ENCODE data around the gene ADGRG1. TPM values are rescaled to one million over a fixed set of nuclear protein-coding genes. Genes with fewer than 3 reads are reported as not detected.

The ADGRG1 gene
- total RNA-seq, 1 experiment from 2014 or later: 2.0 TPM

DNA sequence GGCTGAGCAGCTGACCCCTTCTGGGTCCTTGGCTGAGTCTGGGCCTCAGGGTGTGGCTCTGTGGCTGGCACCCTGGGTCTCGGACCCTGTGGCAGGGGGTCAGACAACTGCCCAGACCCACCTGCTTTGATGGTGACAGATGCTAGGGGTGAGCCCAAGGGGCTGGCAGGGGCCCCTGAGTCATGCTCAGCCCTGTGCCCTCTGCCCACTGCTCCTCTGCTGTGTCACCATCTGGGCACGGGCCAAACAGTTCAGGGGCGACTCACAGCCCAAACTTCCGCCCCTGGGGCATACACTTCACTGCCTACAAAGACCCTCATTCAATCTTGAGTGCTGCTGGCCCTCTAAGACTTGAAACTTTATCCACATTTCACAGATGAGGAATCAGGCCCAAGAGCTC, 5.7 kb downstream of the ADGRG1 start:
- H3K27me3 Mint-ChIP-seq (ENCODE audit: low read depth): peaks cover 4% of the 10 kb centered on the region
- ChIA-PET CTCF (interaction anchor here (1.2 to 3.3 kb wide), 4 partner anchors 14 to 58 kb away, joined by 3 to 11 read pairs (median 4); no protein-coding TSS in a partner anchor), POLR2A (no interaction called here)
- DNase-seq (ENCODE audit: low spot score): no peak
- no peak for ATAC-seq
- peaks cover 3% of the 10 kb centered on the region for H3K4me1 Mint-ChIP-seq
- no peak overlapping the region for H3K27ac Mint-ChIP-seq
- no peaks in the 10 kb centered on the region for H3K9me3 Mint-ChIP-seq
- H3K4me3 Mint-ChIP-seq: no peak overlapping the region
- no peaks in the 10 kb centered on the region for H3K36me3 Mint-ChIP-seq
- TF ChIP-seq CREM (CRISPR knock-in tag; IDR thresholded peaks at IDR 0.05): no peak
- TF ChIP-seq ETV6 (CRISPR knock-in tag; IDR thresholded peaks at IDR 0.05): no peak
- no peak for TF ChIP-seq FOXK1 (CRISPR knock-in tag; IDR thresholded peaks at IDR 0.05)
- no peak for TF ChIP-seq RORB (CRISPR knock-in tag; IDR thresholded peaks at IDR 0.05)
- TF ChIP-seq E2F4 (CRISPR knock-in tag; IDR thresholded peaks at IDR 0.05; ENCODE audit: borderline replicate concordance, low read depth): no peak
- TF ChIP-seq, protein P1, sequence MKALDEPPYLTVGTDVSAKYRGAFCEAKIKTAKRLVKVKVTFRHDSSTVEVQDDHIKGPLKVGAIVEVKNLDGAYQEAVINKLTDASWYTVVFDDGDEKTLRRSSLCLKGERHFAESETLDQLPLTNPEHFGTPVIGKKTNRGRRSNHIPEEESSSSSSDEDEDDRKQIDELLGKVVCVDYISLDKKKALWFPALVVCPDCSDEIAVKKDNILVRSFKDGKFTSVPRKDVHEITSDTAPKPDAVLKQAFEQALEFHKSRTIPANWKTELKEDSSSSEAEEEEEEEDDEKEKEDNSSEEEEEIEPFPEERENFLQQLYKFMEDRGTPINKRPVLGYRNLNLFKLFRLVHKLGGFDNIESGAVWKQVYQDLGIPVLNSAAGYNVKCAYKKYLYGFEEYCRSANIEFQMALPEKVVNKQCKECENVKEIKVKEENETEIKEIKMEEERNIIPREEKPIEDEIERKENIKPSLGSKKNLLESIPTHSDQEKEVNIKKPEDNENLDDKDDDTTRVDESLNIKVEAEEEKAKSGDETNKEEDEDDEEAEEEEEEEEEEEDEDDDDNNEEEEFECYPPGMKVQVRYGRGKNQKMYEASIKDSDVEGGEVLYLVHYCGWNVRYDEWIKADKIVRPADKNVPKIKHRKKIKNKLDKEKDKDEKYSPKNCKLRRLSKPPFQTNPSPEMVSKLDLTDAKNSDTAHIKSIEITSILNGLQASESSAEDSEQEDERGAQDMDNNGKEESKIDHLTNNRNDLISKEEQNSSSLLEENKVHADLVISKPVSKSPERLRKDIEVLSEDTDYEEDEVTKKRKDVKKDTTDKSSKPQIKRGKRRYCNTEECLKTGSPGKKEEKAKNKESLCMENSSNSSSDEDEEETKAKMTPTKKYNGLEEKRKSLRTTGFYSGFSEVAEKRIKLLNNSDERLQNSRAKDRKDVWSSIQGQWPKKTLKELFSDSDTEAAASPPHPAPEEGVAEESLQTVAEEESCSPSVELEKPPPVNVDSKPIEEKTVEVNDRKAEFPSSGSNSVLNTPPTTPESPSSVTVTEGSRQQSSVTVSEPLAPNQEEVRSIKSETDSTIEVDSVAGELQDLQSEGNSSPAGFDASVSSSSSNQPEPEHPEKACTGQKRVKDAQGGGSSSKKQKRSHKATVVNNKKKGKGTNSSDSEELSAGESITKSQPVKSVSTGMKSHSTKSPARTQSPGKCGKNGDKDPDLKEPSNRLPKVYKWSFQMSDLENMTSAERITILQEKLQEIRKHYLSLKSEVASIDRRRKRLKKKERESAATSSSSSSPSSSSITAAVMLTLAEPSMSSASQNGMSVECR (CRISPR knock-in tag; IDR thresholded peaks at IDR 0.05; ENCODE audit: borderline replicate concordance): no peak
- TF ChIP-seq FOXP1 (CRISPR knock-in tag; IDR thresholded peaks at IDR 0.05; ENCODE audit: borderline replicate concordance): no peak
- TF ChIP-seq, protein P2, sequence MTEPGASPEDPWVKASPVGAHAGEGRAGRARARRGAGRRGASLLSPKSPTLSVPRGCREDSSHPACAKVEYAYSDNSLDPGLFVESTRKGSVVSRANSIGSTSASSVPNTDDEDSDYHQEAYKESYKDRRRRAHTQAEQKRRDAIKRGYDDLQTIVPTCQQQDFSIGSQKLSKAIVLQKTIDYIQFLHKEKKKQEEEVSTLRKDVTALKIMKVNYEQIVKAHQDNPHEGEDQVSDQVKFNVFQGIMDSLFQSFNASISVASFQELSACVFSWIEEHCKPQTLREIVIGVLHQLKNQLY (CRISPR knock-in tag; IDR thresholded peaks at IDR 0.05): no peak
- TF ChIP-seq OVOL2 (CRISPR knock-in tag; IDR thresholded peaks at IDR 0.05; ENCODE audit: borderline replicate concordance): no peak
- no peak for TF ChIP-seq GRHL2 (CRISPR knock-in tag; IDR thresholded peaks at IDR 0.05; ENCODE audit: insufficient replicate concordance, severe bottlenecking)
- TF ChIP-seq, protein P3, sequence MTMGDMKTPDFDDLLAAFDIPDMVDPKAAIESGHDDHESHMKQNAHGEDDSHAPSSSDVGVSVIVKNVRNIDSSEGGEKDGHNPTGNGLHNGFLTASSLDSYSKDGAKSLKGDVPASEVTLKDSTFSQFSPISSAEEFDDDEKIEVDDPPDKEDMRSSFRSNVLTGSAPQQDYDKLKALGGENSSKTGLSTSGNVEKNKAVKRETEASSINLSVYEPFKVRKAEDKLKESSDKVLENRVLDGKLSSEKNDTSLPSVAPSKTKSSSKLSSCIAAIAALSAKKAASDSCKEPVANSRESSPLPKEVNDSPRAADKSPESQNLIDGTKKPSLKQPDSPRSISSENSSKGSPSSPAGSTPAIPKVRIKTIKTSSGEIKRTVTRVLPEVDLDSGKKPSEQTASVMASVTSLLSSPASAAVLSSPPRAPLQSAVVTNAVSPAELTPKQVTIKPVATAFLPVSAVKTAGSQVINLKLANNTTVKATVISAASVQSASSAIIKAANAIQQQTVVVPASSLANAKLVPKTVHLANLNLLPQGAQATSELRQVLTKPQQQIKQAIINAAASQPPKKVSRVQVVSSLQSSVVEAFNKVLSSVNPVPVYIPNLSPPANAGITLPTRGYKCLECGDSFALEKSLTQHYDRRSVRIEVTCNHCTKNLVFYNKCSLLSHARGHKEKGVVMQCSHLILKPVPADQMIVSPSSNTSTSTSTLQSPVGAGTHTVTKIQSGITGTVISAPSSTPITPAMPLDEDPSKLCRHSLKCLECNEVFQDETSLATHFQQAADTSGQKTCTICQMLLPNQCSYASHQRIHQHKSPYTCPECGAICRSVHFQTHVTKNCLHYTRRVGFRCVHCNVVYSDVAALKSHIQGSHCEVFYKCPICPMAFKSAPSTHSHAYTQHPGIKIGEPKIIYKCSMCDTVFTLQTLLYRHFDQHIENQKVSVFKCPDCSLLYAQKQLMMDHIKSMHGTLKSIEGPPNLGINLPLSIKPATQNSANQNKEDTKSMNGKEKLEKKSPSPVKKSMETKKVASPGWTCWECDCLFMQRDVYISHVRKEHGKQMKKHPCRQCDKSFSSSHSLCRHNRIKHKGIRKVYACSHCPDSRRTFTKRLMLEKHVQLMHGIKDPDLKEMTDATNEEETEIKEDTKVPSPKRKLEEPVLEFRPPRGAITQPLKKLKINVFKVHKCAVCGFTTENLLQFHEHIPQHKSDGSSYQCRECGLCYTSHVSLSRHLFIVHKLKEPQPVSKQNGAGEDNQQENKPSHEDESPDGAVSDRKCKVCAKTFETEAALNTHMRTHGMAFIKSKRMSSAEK (CRISPR knock-in tag; IDR thresholded peaks at IDR 0.05; ENCODE audit: borderline replicate concordance): no peak
- no peak for TF ChIP-seq E2F1 (CRISPR knock-in tag; IDR thresholded peaks at IDR 0.05)
- no peak for TF ChIP-seq SP1 (CRISPR knock-in tag; conservative IDR thresholded peaks at IDR 0.05)
- TF ChIP-seq, protein P4, sequence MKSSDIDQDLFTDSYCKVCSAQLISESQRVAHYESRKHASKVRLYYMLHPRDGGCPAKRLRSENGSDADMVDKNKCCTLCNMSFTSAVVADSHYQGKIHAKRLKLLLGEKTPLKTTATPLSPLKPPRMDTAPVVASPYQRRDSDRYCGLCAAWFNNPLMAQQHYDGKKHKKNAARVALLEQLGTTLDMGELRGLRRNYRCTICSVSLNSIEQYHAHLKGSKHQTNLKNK (CRISPR knock-in tag; IDR thresholded peaks at IDR 0.05): no peak
- TF ChIP-seq ZNF232 (CRISPR knock-in tag; IDR thresholded peaks at IDR 0.05): no peak
- TF ChIP-seq TEAD1 (CRISPR knock-in tag; IDR thresholded peaks at IDR 0.05): no peak
- TF ChIP-seq, protein P5, sequence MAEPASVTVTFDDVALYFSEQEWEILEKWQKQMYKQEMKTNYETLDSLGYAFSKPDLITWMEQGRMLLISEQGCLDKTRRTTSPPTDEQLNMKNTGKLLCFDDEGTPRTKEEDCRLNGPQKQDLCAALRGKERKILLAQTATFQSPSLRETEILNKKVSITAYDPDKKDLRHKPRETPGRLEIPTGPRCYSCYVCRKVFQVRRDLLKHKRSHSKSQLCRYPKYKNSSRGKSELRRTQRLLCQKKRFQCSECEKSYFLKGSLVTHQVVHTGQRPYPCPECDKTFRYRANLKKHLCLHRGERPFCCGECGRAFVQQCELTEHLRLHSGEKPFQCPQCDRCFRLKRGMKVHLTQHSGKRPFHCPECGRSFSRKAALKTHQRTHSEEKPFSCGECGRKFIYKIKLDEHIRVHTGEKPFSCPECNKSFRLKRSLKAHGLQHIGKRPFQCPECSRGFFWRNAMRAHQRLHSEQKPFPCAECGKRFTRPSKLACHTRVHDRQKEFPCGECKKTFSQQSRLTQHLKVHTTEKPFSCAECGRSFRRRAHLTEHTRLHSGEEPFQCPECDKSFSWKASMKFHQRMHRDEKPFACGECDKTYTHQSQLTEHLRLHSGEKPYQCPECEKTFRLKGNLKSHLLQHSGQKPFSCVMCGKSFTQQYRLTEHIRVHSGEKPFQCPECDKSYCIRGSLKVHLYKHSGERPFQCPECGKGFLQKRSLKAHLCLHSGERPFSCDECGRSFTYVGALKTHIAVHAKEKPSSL (CRISPR knock-in tag; conservative IDR thresholded peaks at IDR 0.05): no peak
- TF ChIP-seq, protein P6, sequence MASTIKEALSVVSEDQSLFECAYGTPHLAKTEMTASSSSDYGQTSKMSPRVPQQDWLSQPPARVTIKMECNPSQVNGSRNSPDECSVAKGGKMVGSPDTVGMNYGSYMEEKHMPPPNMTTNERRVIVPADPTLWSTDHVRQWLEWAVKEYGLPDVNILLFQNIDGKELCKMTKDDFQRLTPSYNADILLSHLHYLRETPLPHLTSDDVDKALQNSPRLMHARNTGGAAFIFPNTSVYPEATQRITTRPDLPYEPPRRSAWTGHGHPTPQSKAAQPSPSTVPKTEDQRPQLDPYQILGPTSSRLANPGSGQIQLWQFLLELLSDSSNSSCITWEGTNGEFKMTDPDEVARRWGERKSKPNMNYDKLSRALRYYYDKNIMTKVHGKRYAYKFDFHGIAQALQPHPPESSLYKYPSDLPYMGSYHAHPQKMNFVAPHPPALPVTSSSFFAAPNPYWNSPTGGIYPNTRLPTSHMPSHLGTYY (CRISPR knock-in tag; IDR thresholded peaks at IDR 0.05): no peak
- no peak for TF ChIP-seq ESRRA (CRISPR knock-in tag; IDR thresholded peaks at IDR 0.05; ENCODE audit: borderline replicate concordance)
